A549 treated with AZD9567 at 1 μM for 4 hours (cell line): ENCODE data around the gene CAVIN4. TPM values are rescaled to one million over a fixed set of nuclear protein-coding genes. Genes with fewer than 3 reads are reported as not detected.

Experiments used
- total RNA-seq: library from RNA; stranded (reverse); fragments of 200-300 nt; extraction: Qiagen RNA extraction; gene quantifications from 5 replicates; pipeline ENCODE4 v1.2.3, GENCODE V29; 2022; ENCODE audit not compliant: insufficient read depth

CAVIN4 gene
- 0.29 to 1.5 TPM (median 0.42 TPM) in 5 replicates for total RNA-seq

GRCh38 chr9:100577776-100578448 lies at the start of gene CAVIN4:
CAVIN4 (plus strand) TSS chr9:100578079; CDS start chr9:100578144, 65 bp downstream.

Other genes starting within 250 kb of the CAVIN4 start
- gene TEX10, start 225.1 kb upstream of the CAVIN4 start, total RNA-seq: 22.7 to 37.8 TPM (median 24.3 TPM) in 5 replicates
- 43.3 to 59.5 TPM (median 55.2 TPM) in 5 replicates for gene MSANTD3, start 150.9 kb upstream of the CAVIN4 start, total RNA-seq
- 0.71 to 1.7 TPM (median 1.0 TPM) in 4 of 5 replicates, not detected in the other for gene TMEFF1, start 104.9 kb upstream of the CAVIN4 start, total RNA-seq